DND-41 (cell line): ENCODE data around the gene CERS5.

ENCODE experiments used
- EZH2 ChIP-seq: IDR thresholded peaks from 3 replicates; pipeline ENCODE4 v1.6.1; 2012; ENCODE audit warnings: borderline replicate concordance, low read depth, mild to moderate bottlenecking, moderate library complexity, low read length, inconsistent platforms; ENCODE audit not compliant: severe bottlenecking
- TF ChIP-seq, protein P1 (sequence below): IDR thresholded peaks from 2 replicates; pipeline ENCODE4 v1.5.1; 2012; ENCODE audit warnings: borderline replicate concordance, low read length, moderate library complexity, mild to moderate bottlenecking; ENCODE audit not compliant: poor library complexity, severe bottlenecking; ENCODE audit errors: extremely low read depth

DNA sequence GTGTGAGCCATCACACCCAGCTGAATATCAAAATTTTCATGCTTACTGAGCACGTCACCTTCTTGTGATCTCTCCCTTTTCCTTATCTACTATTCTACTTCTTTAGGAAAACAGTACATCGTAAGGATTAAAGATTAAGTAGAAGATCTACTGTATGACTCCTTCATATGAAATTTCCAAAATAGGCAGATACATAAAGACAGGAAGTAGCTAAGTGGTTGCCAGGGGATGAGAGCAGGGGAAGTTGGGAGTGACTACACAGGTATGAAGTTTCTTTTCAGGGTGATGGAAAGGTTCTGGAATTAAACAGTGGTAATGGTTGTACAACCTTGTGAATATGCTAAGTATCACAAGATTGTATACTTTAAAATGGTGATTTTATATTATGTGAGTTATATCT, 36.5 kb upstream of the CERS5 start:
- TF ChIP-seq, protein P1, sequence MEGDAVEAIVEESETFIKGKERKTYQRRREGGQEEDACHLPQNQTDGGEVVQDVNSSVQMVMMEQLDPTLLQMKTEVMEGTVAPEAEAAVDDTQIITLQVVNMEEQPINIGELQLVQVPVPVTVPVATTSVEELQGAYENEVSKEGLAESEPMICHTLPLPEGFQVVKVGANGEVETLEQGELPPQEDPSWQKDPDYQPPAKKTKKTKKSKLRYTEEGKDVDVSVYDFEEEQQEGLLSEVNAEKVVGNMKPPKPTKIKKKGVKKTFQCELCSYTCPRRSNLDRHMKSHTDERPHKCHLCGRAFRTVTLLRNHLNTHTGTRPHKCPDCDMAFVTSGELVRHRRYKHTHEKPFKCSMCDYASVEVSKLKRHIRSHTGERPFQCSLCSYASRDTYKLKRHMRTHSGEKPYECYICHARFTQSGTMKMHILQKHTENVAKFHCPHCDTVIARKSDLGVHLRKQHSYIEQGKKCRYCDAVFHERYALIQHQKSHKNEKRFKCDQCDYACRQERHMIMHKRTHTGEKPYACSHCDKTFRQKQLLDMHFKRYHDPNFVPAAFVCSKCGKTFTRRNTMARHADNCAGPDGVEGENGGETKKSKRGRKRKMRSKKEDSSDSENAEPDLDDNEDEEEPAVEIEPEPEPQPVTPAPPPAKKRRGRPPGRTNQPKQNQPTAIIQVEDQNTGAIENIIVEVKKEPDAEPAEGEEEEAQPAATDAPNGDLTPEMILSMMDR = no peak
- TF ChIP-seq EZH2 = no peak
